Endothelial cell of umbilical vein (primary cell): ENCODE results near the gene POLR2F. TPM values are rescaled to one million over a fixed set of nuclear protein-coding genes. Genes with fewer than 3 reads are reported as not detected.

Experiments used
- BruUV-seq: library from RNA; stranded (reverse); fragments of 400-500 nt; replicated peaks from 2 replicates; lab custom pipeline; 2021; lab: Mats Ljungman, UMichigan
- CTCF ChIA-PET: fragments of 300-600, 350-600 bp; sonication (Branson Sonifier 250); formaldehyde crosslinking; loops from one replicate; lab custom pipeline; 2021; ENCODE audit warnings: antibody characterized with exemption, inconsistent platforms; lab: Charles Lee
- POLR2A ChIA-PET: fragments of 300-600, 350-600 bp; sonication (Branson Sonifier 250); formaldehyde crosslinking; loops from one replicate; lab custom pipeline; 2021; ENCODE audit warnings: antibody characterized with exemption, inconsistent platforms; lab: Charles Lee
- DNase-seq: peaks from one replicate; pipeline ENCODE4 v3.0.0-alpha.2; 2011; ENCODE audit warnings: low read depth, low spot score
- FAIRE-seq: peaks from 2 replicates; lab custom pipeline; 2011; peaks lifted over from hg19 to GRCh38; lab: Jason Lieb, UNC
- H2AFZ ChIP-seq: 2 replicates; pipeline ENCODE4 v1.6.0; 2012; ENCODE audit warnings: low read depth, low read length, control low read depth, inconsistent platforms
- H3K27ac ChIP-seq: 2 replicates; pipeline ENCODE4 v1.5.1; 2011; ENCODE audit warnings: low read depth, mild to moderate bottlenecking, control low read depth, low read length, moderate library complexity; ENCODE audit not compliant: insufficient read depth
- H3K27me3 ChIP-seq, 2 experiments: 2 replicates each; pipeline versions ENCODE4 v1.6.0 to v1.6.1; 2011; ENCODE audit warnings: low read length in 2 of 2, mixed read lengths in 1 of 2; ENCODE audit not compliant: control insufficient read depth in 2 of 2, insufficient read depth in 2 of 2
- H3K36me3 ChIP-seq, 2 experiments: 2 replicates in 1 of 2; 3 replicates in 1 of 2; pipeline ENCODE4 v1.5.1; 2011; ENCODE audit warnings: low read length in 2 of 2, mild to moderate bottlenecking in 1 of 2, moderate library complexity in 1 of 2; ENCODE audit not compliant: control insufficient read depth in 2 of 2, insufficient read depth in 2 of 2; ENCODE audit errors: extremely low read depth in 1 of 2
- H3K4me1 ChIP-seq: 3 replicates; pipeline ENCODE4 v1.5.1; 2011; ENCODE audit warnings: mild to moderate bottlenecking, low read length; ENCODE audit not compliant: control insufficient read depth, insufficient read depth; ENCODE audit errors: extremely low read depth
- H3K4me2 ChIP-seq: 2 replicates; pipeline ENCODE4 v1.6.1; 2011; ENCODE audit warnings: low read length, control low read depth, mixed read lengths; ENCODE audit not compliant: insufficient read depth
- H3K4me3 ChIP-seq, 3 experiments: fragments of 200-600 bp in 1 of 3; sonication (generic), shearing (Covaris generic) in 1 of 3; replicated peaks in 1 of 3; 2 replicates each; pipeline ENCODE4 v1.5.1; 2011 to 2016; ENCODE audit warnings: control low read depth in 3 of 3, low read length in 3 of 3, mild to moderate bottlenecking in 2 of 3, inconsistent platforms in 1 of 3, low read depth in 1 of 3, moderate library complexity in 1 of 3; ENCODE audit not compliant: insufficient read depth in 1 of 3
- H3K79me2 ChIP-seq: 2 replicates; pipeline ENCODE4 v1.6.0; 2012; ENCODE audit warnings: low read length, inconsistent platforms; ENCODE audit not compliant: control insufficient read depth, insufficient read depth
- H3K9ac ChIP-seq: replicated peaks from 2 replicates; pipeline ENCODE3; 2011; ENCODE audit warnings: low read length, control low read depth; ENCODE audit not compliant: insufficient read depth; ENCODE audit errors: extremely low read depth
- H3K9me1 ChIP-seq: replicated peaks from 3 replicates; pipeline ENCODE4 v1.6.0; 2011; ENCODE audit warnings: mild to moderate bottlenecking, low read length; ENCODE audit not compliant: control insufficient read depth, insufficient read depth; ENCODE audit errors: extremely low read depth
- H3K9me3 ChIP-seq: replicated peaks from 2 replicates; pipeline ENCODE4 v1.5.1; 2012; ENCODE audit warnings: low read length, inconsistent platforms; ENCODE audit not compliant: control insufficient read depth, insufficient read depth
- H4K20me1 ChIP-seq: replicated peaks from 2 replicates; pipeline ENCODE3; 2011; ENCODE audit warnings: mild to moderate bottlenecking, low read length; ENCODE audit not compliant: control insufficient read depth, insufficient read depth; ENCODE audit errors: extremely low read depth
- CTCF ChIP-seq, 2 donors: IDR thresholded peaks; 1 replicate in 1 of 2; 2 replicates in 1 of 2; pipeline ENCODE4 v1.5.1; 2011; ENCODE audit warnings: low read length in 2 of 2, mild to moderate bottlenecking in 2 of 2, moderate library complexity in 2 of 2, control low read depth in 1 of 2, inconsistent platforms in 1 of 2, low read depth in 1 of 2; ENCODE audit not compliant: insufficient read depth in 1 of 2; ENCODE audit errors: extremely low read depth in 1 of 2
- EZH2 ChIP-seq: IDR thresholded peaks from 2 replicates; pipeline ENCODE4 v1.6.1; 2012; ENCODE audit warnings: borderline replicate concordance, low read depth, mild to moderate bottlenecking, moderate library complexity, low read length, inconsistent platforms; ENCODE audit not compliant: severe bottlenecking
- FOS ChIP-seq: IDR thresholded peaks from 2 replicates; pipeline ENCODE4 v1.6.1; 2011; ENCODE audit warnings: mild to moderate bottlenecking, low read length, moderate library complexity, borderline replicate concordance; ENCODE audit not compliant: insufficient read depth
- GATA2 ChIP-seq: IDR thresholded peaks from 2 replicates; pipeline ENCODE4 v1.7.0; 2011; ENCODE audit warnings: low read depth, mild to moderate bottlenecking, moderate library complexity, mixed read lengths, low read length; ENCODE audit not compliant: insufficient read length, insufficient read depth
- JUN ChIP-seq: IDR thresholded peaks from 2 replicates; pipeline ENCODE4 v1.6.1; 2011; ENCODE audit warnings: borderline replicate concordance, low read depth; ENCODE audit not compliant: insufficient read length, insufficient read depth
- MYC ChIP-seq: IDR thresholded peaks from one replicate; pipeline ENCODE4 v1.6.1; 2011; ENCODE audit warnings: mild to moderate bottlenecking, low read depth, low read length
- POLR2A ChIP-seq: IDR thresholded peaks from 2 replicates; pipeline ENCODE4 v1.6.1; 2012; ENCODE audit warnings: low read depth, mild to moderate bottlenecking, control low read depth, low read length
- POLR2AphosphoS5 ChIP-seq: IDR thresholded peaks from 2 replicates; pipeline ENCODE4 v1.6.1; 2012; ENCODE audit warnings: low read depth, mild to moderate bottlenecking, control low read depth, low read length, moderate library complexity; ENCODE audit not compliant: insufficient read depth
- dilution Hi-C: fragments of 300-500 bp; cut with MboI; formaldehyde crosslinking; loops from one replicate; pipeline ENCODE4 v1.15.0; 2019; ENCODE audit warnings: low sequenced_read_pairs; ENCODE audit not compliant: extremely low pct_ligation_motif_present
- intact Hi-C: fragments of 100-400 bp; cut with micrococcal nuclease; formaldehyde crosslinking; loops from one replicate; pipeline ENCODE4 v1.10.0; 2022
- polyA plus RNA-seq, 4 experiments: library from polyadenylated mRNA; depleted of rRNA in 3 of 4; stranded (reverse) in 3 of 4; unstranded in 1 of 4; fragments of >200 nt; gene quantifications; 2 replicates each; pipeline versions ENCODE4 v1.2.1 to v1.2.3, GENCODE V29; 2011 to 2012; ENCODE audit warnings: missing spikeins in 1 of 4
- total RNA-seq: library from RNA; stranded (reverse); gene quantifications from 2 replicates; pipeline ENCODE4 v1.2.3, GENCODE V29; 2021
- TF ChIP-seq, protein P1 (sequence below): IDR thresholded peaks from 2 replicates; pipeline ENCODE4 v1.6.1; 2011; ENCODE audit not compliant: insufficient read depth, insufficient read length

Gene POLR2F
- total and polyA plus RNA-seq, 2 donors (not counting 3 experiments of a cell fraction or from before 2014, with no cell fraction given) = 106 to 112 TPM

DNA sequence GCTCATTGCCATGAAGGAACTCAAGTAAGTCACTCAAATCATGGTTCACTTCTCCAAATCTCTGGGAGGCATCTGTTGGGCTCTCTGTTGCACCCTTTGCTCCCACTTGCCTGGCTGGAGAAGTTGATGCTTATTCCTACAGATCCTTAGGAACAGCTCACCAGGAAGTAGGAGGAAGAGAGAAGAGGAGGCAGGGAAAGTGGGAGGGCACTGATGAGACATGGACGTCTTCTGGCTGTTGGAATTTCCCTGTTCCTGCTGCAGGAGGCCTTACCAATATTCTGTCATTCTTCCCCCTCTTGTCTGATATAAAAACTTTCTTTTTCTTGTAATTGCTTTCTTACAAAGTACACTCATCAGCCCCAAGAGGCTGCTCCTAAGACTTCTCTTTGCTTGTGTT is 13.6 kb downstream of the POLR2F start:
- Histone ChIP-seq H3K79me2 (peaks cover 2% of the 10 kb centered on the region), H3K36me3 (peaks cover 8 to 23% of the 10 kb centered on the region in 2 experiments), H3K4me3 (no peak overlapping the region), H2AFZ (no peak overlapping the region), H3K27me3 (no peaks in the 10 kb centered on the region), H3K4me2 (no peak overlapping the region), H3K9ac (no peak overlapping the region), H4K20me1 (no peaks in the 10 kb centered on the region), H3K9me1 (no peaks in the 10 kb centered on the region), H3K27ac (no peak overlapping the region), H3K4me1 (no peaks in the 10 kb centered on the region), H3K9me3 (no peaks in the 10 kb centered on the region)
- no peak for DNase-seq
- CTCF ChIA-PET = interaction anchor here (0.9 to 4.0 kb wide), 3 partner anchors 65 to 104 kb away, joined by 3 to 66 read pairs (median 3); no protein-coding TSS in a partner anchor
- intact Hi-C loops = no loop called here
- no TSS peak for BruUV-seq
- no peak for FAIRE-seq
- POLR2A ChIA-PET = no interaction called here
- no peak for TF ChIP-seq CTCF (IDR thresholded peaks at IDR 0.05; ENCODE audit: extremely low read depth in 1 of 2, insufficient read depth in 1 of 2, low read depth in 1 of 2, low read length in 2 of 2)
- no peak for TF ChIP-seq MYC
- TF ChIP-seq FOS = no peak
- no peak for TF ChIP-seq POLR2A
- TF ChIP-seq GATA2 = no peak
- TF ChIP-seq EZH2 = no peak
- no peak for TF ChIP-seq POLR2AphosphoS5
- no peak for TF ChIP-seq JUN
- TF ChIP-seq, protein P1, sequence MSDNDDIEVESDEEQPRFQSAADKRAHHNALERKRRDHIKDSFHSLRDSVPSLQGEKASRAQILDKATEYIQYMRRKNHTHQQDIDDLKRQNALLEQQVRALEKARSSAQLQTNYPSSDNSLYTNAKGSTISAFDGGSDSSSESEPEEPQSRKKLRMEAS = no peak
- dilution Hi-C loops = no loop called here
